ENCODE data around the gene PLXNB1.

PLXNB1 gene

GRCh38 chr3:48478626-48479555, 49.0 kb upstream of the PLXNB1 start:
- H3K27ac ChIP-seq (ENCODE audit: extremely low read depth, low read depth, low read length): no peak overlapping the region
- H3K4me1 ChIP-seq (ENCODE audit: control insufficient read depth, insufficient read depth, low read length): no peaks in the 10 kb centered on the region
- no peaks in the 10 kb centered on the region for H3K36me3 ChIP-seq (ENCODE audit: control insufficient read depth in 2 of 2, insufficient read depth in 1 of 2, low read length in 2 of 2)
- H3K9me3 ChIP-seq (ENCODE audit: control insufficient read depth, insufficient read depth, low read depth, low read length): no peaks in the 10 kb centered on the region
- no peak overlapping the region for H3K4me3 ChIP-seq (ENCODE audit: low read depth, low read length)
- TF ChIP-seq ZNF155 (tag by site-specific recombination; IDR thresholded peaks at IDR 0.05) (no peak), ZNF830 (tag by site-specific recombination; IDR thresholded peaks at IDR 0.05; ENCODE audit: low read depth) (no peak), ZNF302 (tag by site-specific recombination; IDR thresholded peaks at IDR 0.05; ENCODE audit: low read depth) (no peak), ZSCAN23 (tag by site-specific recombination; IDR thresholded peaks at IDR 0.05) (no peak), RBAK (tag by site-specific recombination; IDR thresholded peaks at IDR 0.05) (no peak), ZNF324 (tag by site-specific recombination; IDR thresholded peaks at IDR 0.05) (no peak), ZNF488 (tag by site-specific recombination; IDR thresholded peaks at IDR 0.05) (no peak), ZBTB26 (tag by site-specific recombination; optimal IDR thresholded peaks at IDR 0.05) (no peak), ZNF692 (tag by site-specific recombination; IDR thresholded peaks at IDR 0.05) (no peak), KLF16 (tag by site-specific recombination; IDR thresholded peaks at IDR 0.05) (no peak), OSR2 (tag by site-specific recombination; IDR thresholded peaks at IDR 0.05) (no peak), SALL2 (tag by site-specific recombination; IDR thresholded peaks at IDR 0.05; ENCODE audit: borderline replicate concordance) (no peak)
- ChIA-PET POLR2A (no interaction called here), CTCF (interaction anchor here (0.8 kb wide), 1 partner anchor 205 kb away, joined by 6 read pairs; no protein-coding TSS in a partner anchor)

- Histone ChIP-seq H3K4me3 (ENCODE audit: low read depth, low read length) (no peak overlapping the region), H3K4me1 (ENCODE audit: control insufficient read depth, insufficient read depth, low read length) (no peaks in the 10 kb centered on the region), H3K36me3 (ENCODE audit: control insufficient read depth in 2 of 2, insufficient read depth in 1 of 2, low read length in 2 of 2) (no peaks in the 10 kb centered on the region), H3K27ac (ENCODE audit: extremely low read depth, low read depth, low read length) (no peak overlapping the region), H3K9me3 (ENCODE audit: control insufficient read depth, insufficient read depth, low read depth, low read length) (no peaks in the 10 kb centered on the region)
- ChIA-PET POLR2A (no interaction called here), CTCF (no interaction called here)
- TF ChIP-seq ZSCAN30 (tag by site-specific recombination; IDR thresholded peaks at IDR 0.05) (no peak), ZNF670 (tag by site-specific recombination; IDR thresholded peaks at IDR 0.05; ENCODE audit: low read depth) (no peak), ZNF211 (tag by site-specific recombination; IDR thresholded peaks at IDR 0.05; ENCODE audit: low read depth) (no peak), EGR2 (tag by site-specific recombination; IDR thresholded peaks at IDR 0.05; ENCODE audit: low read depth) (peak; percentile 4; the same call in 1 of the 2 replicates), ZNF354C (tag by site-specific recombination; IDR thresholded peaks at IDR 0.05; ENCODE audit: borderline replicate concordance, low read depth) (no peak)
Observed at GRCh38 chr3:48477959-48478520, 48.2 kb upstream of the PLXNB1 start.

Measured in HEK293 (cell line).